Lower leg skin (tissue), 4 donors: ENCODE data around the gene CCDC57. TPM values are rescaled to one million over a fixed set of nuclear protein-coding genes. Genes with fewer than 3 reads are reported as not detected.

Experiments
- DNase-seq, 2 donors: peaks; one replicate each; pipeline ENCODE4 v3.0.0-alpha.2; 2019; ENCODE audit warnings: low spot score in 2 of 2
- H3K4me3 ChIP-seq: fragments of 200-600 bp; sonication (generic); 2 replicates; pipeline ENCODE4 v1.5.1; 2017; ENCODE audit warnings: mild to moderate bottlenecking, low read depth; ENCODE audit not compliant: poor library complexity, severe bottlenecking
- CTCF ChIP-seq, 3 donors: fragments of 450-650 bp; IDR thresholded peaks; one replicate each; pipeline ENCODE4 v1.5.1; 2016; ENCODE audit warnings: antibody characterized with exemption in 3 of 3, mild to moderate bottlenecking in 3 of 3, moderate library complexity in 2 of 3
- POLR2A ChIP-seq, 2 donors: fragments of 450-650 bp; IDR thresholded peaks; one replicate each; pipeline ENCODE4 v1.6.1; 2016 to 2017; ENCODE audit warnings: antibody characterized with exemption in 2 of 2, mild to moderate bottlenecking in 1 of 2, moderate library complexity in 1 of 2
- WGBS, 2 donors: methylation state at CpG; one replicate each; pipeline ENCODE4 v1.1.5; 2018; 5-methylcytosine and 5-hydroxymethylcytosine counted together
- intact Hi-C: fragments of 100-400 bp; cut with DNase I; formaldehyde crosslinking; loops from one replicate; pipeline ENCODE4 v1.15.0; 2023; ENCODE audit warnings: low total_unique reads
- total RNA-seq, 4 donors: library from RNA; depleted of rRNA; stranded (reverse); fragments of >200 nt; gene quantifications; one replicate each; pipeline ENCODE4 v1.1.0, GENCODE V29; 2016

The CCDC57 gene
- total RNA-seq, 4 donors from 2014 or later, result 16.0 to 33.5 (median 31.5) TPM

DNA sequence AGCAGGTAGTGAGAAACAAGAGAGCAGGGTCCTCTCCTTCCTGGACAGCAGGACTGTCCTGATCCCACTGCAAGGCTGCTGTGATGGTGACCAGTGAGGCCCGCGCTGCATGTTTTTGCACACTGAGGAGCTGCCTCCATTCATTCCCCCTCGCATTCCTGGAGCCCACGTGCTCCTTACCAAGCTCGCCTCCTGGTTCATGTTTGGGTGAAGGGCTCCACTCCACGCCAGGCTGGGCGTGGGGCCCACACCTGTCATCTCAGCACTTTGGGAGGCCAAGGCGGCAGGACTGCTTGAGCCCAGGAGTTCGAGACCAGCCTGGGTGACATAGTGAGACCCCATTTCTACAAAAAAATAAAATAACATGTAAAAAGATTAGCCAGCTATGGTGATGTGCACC lies 99.2 kb downstream of the CCDC57 start:
- H3K4me3 ChIP-seq, result no peak overlapping the region
- intact Hi-C loops, result no loop called here
- no peak for DNase-seq
- TF ChIP-seq POLR2A (IDR thresholded peaks at IDR 0.05) (no peak), CTCF (IDR thresholded peaks at IDR 0.05) (no peak)
- WGBS, 2 donors, result 91 to 96% methylated on average over 7 to 9 of the region's 9 CpGs

GRCh38 chr17:82112914-82113311 lies 99.7 kb downstream of the CCDC57 start:
- intact Hi-C loops, result no loop called here
- 90 to 94% methylated on average over 6 of the region's 6 CpGs for WGBS, 2 donors
- DNase-seq, result no peak
- no peak overlapping the region for H3K4me3 ChIP-seq
- TF ChIP-seq CTCF (IDR thresholded peaks at IDR 0.05), result no peak
- no peak for TF ChIP-seq POLR2A (IDR thresholded peaks at IDR 0.05)

- 90 to 92% methylated on average over 18 of the region's 18 CpGs for WGBS, 2 donors
- no peak overlapping the region for H3K4me3 ChIP-seq
- DNase-seq, result no peak
- TF ChIP-seq POLR2A (IDR thresholded peaks at IDR 0.05) (no peak), CTCF (IDR thresholded peaks at IDR 0.05) (no peak)
- intact Hi-C loops, result no loop called here
Measured at GRCh38 chr17:82112181-82112913, 100.3 kb downstream of the CCDC57 start.

- intact Hi-C loops, result no loop called here
- H3K4me3 ChIP-seq, result no peak overlapping the region
- no peak for DNase-seq
- no peak for TF ChIP-seq POLR2A (IDR thresholded peaks at IDR 0.05)
- no peak for TF ChIP-seq CTCF (IDR thresholded peaks at IDR 0.05)
- WGBS, 2 donors, result 73 to 76% methylated on average over 3 of the region's 3 CpGs
Measured at GRCh38 chr17:82110298-82110697, 102.3 kb downstream of the CCDC57 start.

GRCh38 chr17:82108961-82109475 lies 103.6 kb downstream of the CCDC57 start:
- H3K4me3 ChIP-seq, result no peak overlapping the region
- intact Hi-C loops, result no loop called here
- DNase-seq, result no peak
- WGBS, 2 donors, result 88 to 92% methylated on average over 14 of the region's 14 CpGs
- no peak for TF ChIP-seq POLR2A (IDR thresholded peaks at IDR 0.05)
- TF ChIP-seq CTCF (IDR thresholded peaks at IDR 0.05), result no peak
